HepG2 (cell line): Measurements from ENCODE around the gene PLK5. TPM values are rescaled to one million over a fixed set of nuclear protein-coding genes. Genes with fewer than 3 reads are reported as not detected.
A peak's percentile ranks its signal among the peaks of the same experiment; 100 is the strongest.

ENCODE experiments used
- ARNT2 ChIP-seq: sonication (generic); formaldehyde crosslinking; IDR thresholded peaks from 2 replicates; pipeline ENCODE4 v1.8.0; 2022; ENCODE audit warnings: mild to moderate bottlenecking, low read depth, missing genetic modification reagents, moderate library complexity
- CEBPG ChIP-seq: IDR thresholded peaks from 2 replicates; pipeline ENCODE4 v1.6.1; 2016
- CHD2 ChIP-seq: IDR thresholded peaks from 2 replicates; pipeline ENCODE4 v1.6.1; 2011; ENCODE audit warnings: low read depth, low read length, improper control_type of control experiment
- GABPA ChIP-seq, 2 experiments: IDR thresholded peaks; 2 replicates each; pipeline ENCODE4 v1.6.1; 2011 to 2016; ENCODE audit warnings: low read depth in 2 of 2, low read length in 1 of 2, missing biosample characterization in 1 of 2, missing genetic modification characterization in 1 of 2
- GTF2F1 ChIP-seq: fragments of 150-350 bp; IDR thresholded peaks from 2 replicates; pipeline ENCODE4 v1.6.1; 2014; ENCODE audit warnings: low read length
- PHF8 ChIP-seq: sonication (generic); formaldehyde crosslinking; IDR thresholded peaks from 2 replicates; pipeline ENCODE4 v1.5.0; 2020; ENCODE audit warnings: missing genetic modification reagents
- RARG ChIP-seq: sonication (generic); formaldehyde crosslinking; IDR thresholded peaks from 2 replicates; pipeline ENCODE4 v1.4.0; 2020; ENCODE audit warnings: low read depth, mild to moderate bottlenecking, missing genetic modification reagents
- RXRA ChIP-seq: sonication (generic); formaldehyde crosslinking; IDR thresholded peaks from 2 replicates; pipeline ENCODE4 v1.5.1; 2020; ENCODE audit warnings: missing genetic modification reagents
- U2AF1 ChIP-seq: fragments of 200-400 bp; formaldehyde crosslinking; optimal IDR thresholded peaks from 2 replicates; pipeline ENCODE3; 2017; ENCODE audit warnings: mild to moderate bottlenecking, low read depth, low read length
- ZFP62 ChIP-seq: sonication (generic); formaldehyde crosslinking; IDR thresholded peaks from 2 replicates; pipeline ENCODE4 v1.4.0; 2020; ENCODE audit warnings: missing genetic modification reagents
- ZKSCAN5 ChIP-seq: sonication (generic); formaldehyde crosslinking; IDR thresholded peaks from 2 replicates; pipeline ENCODE4 v1.5.1; 2020; ENCODE audit warnings: mild to moderate bottlenecking, missing genetic modification reagents
- ZNF17 ChIP-seq: sonication (generic); formaldehyde crosslinking; IDR thresholded peaks from 2 replicates; pipeline ENCODE4 v1.5.0; 2020; ENCODE audit warnings: mild to moderate bottlenecking, missing genetic modification reagents
- ZNF501 ChIP-seq: sonication (generic); formaldehyde crosslinking; IDR thresholded peaks from 2 replicates; pipeline ENCODE4 v1.5.1; 2020; ENCODE audit warnings: mild to moderate bottlenecking, moderate library complexity, missing genetic modification reagents
- ZNF782 ChIP-seq: sonication (generic); formaldehyde crosslinking; IDR thresholded peaks from 2 replicates; pipeline ENCODE4 v1.4.0; 2020; ENCODE audit warnings: missing genetic modification reagents, mild to moderate bottlenecking, borderline replicate concordance
- ZNF841 ChIP-seq: sonication (generic); formaldehyde crosslinking; IDR thresholded peaks from 2 replicates; pipeline ENCODE4 v1.8.1; 2023; ENCODE audit warnings: missing genetic modification reagents, borderline replicate concordance
- polyA plus RNA-seq, 8 experiments: library from polyadenylated mRNA; depleted of rRNA in 3 of 8; stranded (reverse) in 7 of 8; unstranded in 1 of 8; fragments of >200 nt; fragmentation: Illumina TruSeq in 4 of 8; extraction: Trizol in 4 of 8; gene quantifications; 2 replicates each; pipeline versions ENCODE4 v1.2.1 to v1.2.3, GENCODE V29; 2011 to 2016; ENCODE audit warnings: low read depth in 4 of 8, missing spikeins in 1 of 8, mixed read lengths in 1 of 8; ENCODE audit not compliant: insufficient read depth in 1 of 8
- total RNA-seq, 5 experiments: library from RNA; depleted of rRNA; stranded (reverse); fragments of >200 nt; fragmentation: Illumina TruSeq; extraction: Trizol; gene quantifications; 2 replicates each; pipeline ENCODE4 v1.2.3, GENCODE V29; 2016; ENCODE audit warnings: low read depth in 1 of 5
- TF ChIP-seq, protein P1 (sequence below): fragments of 450-650 bp; IDR thresholded peaks from 2 replicates; pipeline ENCODE4 v1.6.1; 2016
- TF ChIP-seq, protein P2 (sequence below): sonication (generic); formaldehyde crosslinking; IDR thresholded peaks from 2 replicates; pipeline ENCODE4 v1.4.0; 2020; ENCODE audit warnings: missing genetic modification reagents
- TF ChIP-seq, protein P3 (sequence below): sonication (generic); formaldehyde crosslinking; conservative IDR thresholded peaks from 2 replicates; pipeline ENCODE4 v1.8.0; 2022; ENCODE audit warnings: low read depth, missing genetic modification reagents
- TF ChIP-seq, protein P4 (sequence below): sonication (generic); formaldehyde crosslinking; IDR thresholded peaks from 2 replicates; pipeline ENCODE4 v1.5.0; 2020; ENCODE audit warnings: mild to moderate bottlenecking, missing genetic modification reagents
- TF ChIP-seq, protein P5 (sequence below): IDR thresholded peaks from 2 replicates; pipeline ENCODE4 v1.6.1; 2016; ENCODE audit warnings: low read depth, control low read depth
- TF ChIP-seq, protein P6 (sequence below): sonication (generic); formaldehyde crosslinking; IDR thresholded peaks from 2 replicates; pipeline ENCODE4 v1.4.0; 2020; ENCODE audit warnings: mild to moderate bottlenecking, low read depth, missing genetic modification reagents

The PLK5 gene
- total and polyA plus RNA-seq, 2 of the 13 experiments (the other 11 are each of a cell fraction or from before 2014, with no cell fraction given) = not detected

DNA sequence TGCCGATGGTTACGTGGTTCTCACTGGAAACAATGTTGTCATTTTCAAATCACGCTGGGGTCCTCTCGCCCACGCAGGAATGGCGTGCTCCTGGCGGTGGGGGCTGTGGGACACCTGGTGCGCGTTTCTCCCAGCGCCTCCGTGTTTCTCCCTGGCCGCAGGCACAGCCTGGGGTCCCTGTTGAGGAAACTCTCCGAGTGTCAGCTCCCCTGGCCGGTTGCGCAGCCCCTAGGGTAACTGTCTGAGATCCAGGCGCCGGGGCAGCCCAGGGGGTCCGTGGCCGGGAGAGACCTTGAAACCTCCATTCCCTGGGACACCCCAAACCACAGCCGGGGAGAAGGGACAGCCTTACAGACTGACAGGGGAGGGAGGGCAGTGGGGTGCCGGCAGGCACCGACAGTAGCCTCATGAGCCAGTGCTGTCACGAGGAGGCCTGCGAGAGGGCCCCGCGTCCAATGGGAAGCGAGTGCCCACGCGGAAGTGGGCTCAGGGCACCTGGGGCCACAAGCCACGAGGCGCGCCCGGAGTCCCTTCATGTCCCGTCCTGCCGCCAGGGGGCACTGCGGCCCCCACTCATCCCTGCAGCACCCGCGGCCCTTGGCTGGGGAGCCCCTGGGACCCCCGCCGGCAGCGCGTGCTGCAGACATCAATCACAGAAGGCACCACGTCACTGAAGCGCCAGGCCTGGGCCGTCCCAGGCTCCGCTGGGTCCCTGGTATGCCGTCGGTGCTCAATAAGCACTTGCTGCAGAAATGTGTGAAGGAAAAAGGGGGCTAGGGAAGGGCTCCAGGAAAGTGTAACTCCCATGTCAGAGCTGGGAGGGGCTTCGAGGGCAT lies 20.6 kb upstream of the PLK5 start (continued):
- TF ChIP-seq GABPA (IDR thresholded peaks at IDR 0.05; ENCODE audit: low read depth, low read length) (no peak), GABPA (CRISPR knock-in tag; IDR thresholded peaks at IDR 0.05; ENCODE audit: low read depth) (no peak), U2AF1 (no peak), GTF2F1 (no peak), RXRA (peak; percentile 85), RARG (no peak), ZNF841 (no peak), ARNT2 (CRISPR knock-in tag) (no peak), CHD2 (no peak), ZNF17 (no peak), ZFP62 (CRISPR knock-in tag) (no peak), ZNF782 (CRISPR knock-in tag) (no peak), PHF8 (CRISPR knock-in tag) (no peak), ZKSCAN5 (no peak), CEBPG (no peak), ZNF501 (CRISPR knock-in tag) (0 out of 2 replicates have a peak, but pooled peaks have one; percentile 34)
- TF ChIP-seq, protein P1, sequence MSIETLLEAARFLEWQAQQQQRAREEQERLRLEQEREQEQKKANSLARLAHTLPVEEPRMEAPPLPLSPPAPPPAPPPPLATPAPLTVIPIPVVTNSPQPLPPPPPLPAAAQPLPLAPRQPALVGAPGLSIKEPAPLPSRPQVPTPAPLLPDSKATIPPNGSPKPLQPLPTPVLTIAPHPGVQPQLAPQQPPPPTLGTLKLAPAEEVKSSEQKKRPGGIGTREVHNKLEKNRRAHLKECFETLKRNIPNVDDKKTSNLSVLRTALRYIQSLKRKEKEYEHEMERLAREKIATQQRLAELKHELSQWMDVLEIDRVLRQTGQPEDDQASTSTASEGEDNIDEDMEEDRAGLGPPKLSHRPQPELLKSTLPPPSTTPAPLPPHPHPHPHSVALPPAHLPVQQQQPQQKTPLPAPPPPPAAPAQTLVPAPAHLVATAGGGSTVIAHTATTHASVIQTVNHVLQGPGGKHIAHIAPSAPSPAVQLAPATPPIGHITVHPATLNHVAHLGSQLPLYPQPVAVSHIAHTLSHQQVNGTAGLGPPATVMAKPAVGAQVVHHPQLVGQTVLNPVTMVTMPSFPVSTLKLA = no peak
- TF ChIP-seq, protein P2, sequence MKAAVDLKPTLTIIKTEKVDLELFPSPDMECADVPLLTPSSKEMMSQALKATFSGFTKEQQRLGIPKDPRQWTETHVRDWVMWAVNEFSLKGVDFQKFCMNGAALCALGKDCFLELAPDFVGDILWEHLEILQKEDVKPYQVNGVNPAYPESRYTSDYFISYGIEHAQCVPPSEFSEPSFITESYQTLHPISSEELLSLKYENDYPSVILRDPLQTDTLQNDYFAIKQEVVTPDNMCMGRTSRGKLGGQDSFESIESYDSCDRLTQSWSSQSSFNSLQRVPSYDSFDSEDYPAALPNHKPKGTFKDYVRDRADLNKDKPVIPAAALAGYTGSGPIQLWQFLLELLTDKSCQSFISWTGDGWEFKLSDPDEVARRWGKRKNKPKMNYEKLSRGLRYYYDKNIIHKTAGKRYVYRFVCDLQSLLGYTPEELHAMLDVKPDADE (CRISPR knock-in tag) = no peak
- TF ChIP-seq, protein P3, sequence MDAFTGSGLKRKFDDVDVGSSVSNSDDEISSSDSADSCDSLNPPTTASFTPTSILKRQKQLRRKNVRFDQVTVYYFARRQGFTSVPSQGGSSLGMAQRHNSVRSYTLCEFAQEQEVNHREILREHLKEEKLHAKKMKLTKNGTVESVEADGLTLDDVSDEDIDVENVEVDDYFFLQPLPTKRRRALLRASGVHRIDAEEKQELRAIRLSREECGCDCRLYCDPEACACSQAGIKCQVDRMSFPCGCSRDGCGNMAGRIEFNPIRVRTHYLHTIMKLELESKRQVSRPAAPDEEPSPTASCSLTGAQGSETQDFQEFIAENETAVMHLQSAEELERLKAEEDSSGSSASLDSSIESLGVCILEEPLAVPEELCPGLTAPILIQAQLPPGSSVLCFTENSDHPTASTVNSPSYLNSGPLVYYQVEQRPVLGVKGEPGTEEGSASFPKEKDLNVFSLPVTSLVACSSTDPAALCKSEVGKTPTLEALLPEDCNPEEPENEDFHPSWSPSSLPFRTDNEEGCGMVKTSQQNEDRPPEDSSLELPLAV (CRISPR knock-in tag) = no peak
- TF ChIP-seq, protein P4, sequence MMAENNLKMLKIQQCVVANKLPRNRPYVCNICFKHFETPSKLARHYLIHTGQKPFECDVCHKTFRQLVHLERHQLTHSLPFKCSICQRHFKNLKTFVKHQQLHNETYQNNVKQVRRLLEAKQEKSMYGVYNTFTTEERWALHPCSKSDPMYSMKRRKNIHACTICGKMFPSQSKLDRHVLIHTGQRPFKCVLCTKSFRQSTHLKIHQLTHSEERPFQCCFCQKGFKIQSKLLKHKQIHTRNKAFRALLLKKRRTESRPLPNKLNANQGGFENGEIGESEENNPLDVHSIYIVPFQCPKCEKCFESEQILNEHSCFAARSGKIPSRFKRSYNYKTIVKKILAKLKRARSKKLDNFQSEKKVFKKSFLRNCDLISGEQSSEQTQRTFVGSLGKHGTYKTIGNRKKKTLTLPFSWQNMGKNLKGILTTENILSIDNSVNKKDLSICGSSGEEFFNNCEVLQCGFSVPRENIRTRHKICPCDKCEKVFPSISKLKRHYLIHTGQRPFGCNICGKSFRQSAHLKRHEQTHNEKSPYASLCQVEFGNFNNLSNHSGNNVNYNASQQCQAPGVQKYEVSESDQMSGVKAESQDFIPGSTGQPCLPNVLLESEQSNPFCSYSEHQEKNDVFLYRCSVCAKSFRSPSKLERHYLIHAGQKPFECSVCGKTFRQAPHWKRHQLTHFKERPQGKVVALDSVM (CRISPR knock-in tag) = no peak
- TF ChIP-seq, protein P5, sequence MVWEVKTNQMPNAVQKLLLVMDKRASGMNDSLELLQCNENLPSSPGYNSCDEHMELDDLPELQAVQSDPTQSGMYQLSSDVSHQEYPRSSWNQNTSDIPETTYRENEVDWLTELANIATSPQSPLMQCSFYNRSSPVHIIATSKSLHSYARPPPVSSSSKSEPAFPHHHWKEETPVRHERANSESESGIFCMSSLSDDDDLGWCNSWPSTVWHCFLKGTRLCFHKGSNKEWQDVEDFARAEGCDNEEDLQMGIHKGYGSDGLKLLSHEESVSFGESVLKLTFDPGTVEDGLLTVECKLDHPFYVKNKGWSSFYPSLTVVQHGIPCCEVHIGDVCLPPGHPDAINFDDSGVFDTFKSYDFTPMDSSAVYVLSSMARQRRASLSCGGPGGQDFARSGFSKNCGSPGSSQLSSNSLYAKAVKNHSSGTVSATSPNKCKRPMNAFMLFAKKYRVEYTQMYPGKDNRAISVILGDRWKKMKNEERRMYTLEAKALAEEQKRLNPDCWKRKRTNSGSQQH (CRISPR knock-in tag) = no peak
- TF ChIP-seq, protein P6, sequence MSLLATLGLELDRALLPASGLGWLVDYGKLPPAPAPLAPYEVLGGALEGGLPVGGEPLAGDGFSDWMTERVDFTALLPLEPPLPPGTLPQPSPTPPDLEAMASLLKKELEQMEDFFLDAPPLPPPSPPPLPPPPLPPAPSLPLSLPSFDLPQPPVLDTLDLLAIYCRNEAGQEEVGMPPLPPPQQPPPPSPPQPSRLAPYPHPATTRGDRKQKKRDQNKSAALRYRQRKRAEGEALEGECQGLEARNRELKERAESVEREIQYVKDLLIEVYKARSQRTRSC (CRISPR knock-in tag) = no peak
